Measurements from ENCODE around the gene FHOD3.
A peak's percentile ranks its signal among the peaks of the same experiment; 100 is the strongest.

Gene FHOD3

DNA sequence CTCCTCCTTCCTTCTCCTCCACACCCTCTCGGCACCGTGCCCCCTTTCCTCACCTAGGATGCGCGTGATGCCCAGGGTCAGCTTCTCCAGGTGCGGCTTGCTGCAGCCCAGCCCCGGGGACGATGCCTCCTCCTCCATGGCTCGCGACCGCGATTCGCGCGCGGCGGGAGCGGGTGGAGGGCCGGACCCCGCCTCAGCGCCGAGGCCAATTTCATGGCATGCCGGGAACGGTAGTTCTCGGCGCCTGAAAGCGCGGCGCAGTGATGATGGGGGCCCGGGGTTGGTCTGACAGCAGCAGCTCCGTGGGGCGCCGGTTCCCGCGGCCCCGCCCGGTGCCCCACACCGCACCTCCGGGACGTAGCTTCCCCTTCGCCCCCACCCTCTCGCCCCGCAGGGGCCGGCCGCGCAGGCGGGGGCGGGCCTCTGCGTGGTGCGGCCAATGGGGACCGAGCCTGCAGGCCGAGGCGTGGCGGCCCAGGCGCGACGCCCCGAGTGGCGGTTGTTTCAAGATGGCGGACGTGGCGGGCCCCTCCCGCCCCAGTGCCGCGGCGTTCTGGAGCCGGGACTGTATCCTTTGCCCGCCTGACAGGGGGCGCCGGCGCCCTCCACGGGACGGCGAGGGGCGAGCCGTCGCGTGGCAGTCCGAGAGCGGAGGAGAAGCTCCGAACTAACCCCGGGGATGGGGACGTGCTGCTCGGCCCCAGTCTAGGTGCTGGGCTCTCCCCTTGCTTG lies 531.3 kb downstream of the FHOD3 start, which contains the start of the genes KIAA1328 and TPGS2:
TSS of gene KIAA1328 (plus strand) at position 498 of the 732 bp plus-strand sequence. CDS start at position 510, 12 bp downstream.
TSS of gene TPGS2 (minus strand) at position 373 of the 732 bp plus-strand sequence. CDS start at position 138, 235 bp downstream.
- Mint-ChIP-seq H3K9me3 (ENCODE audit: low read depth) (no peaks in the 10 kb centered on the region), H3K27ac (peak within 1 kb of the TSS; percentile 94), H3K4me3 (peak within 1 kb of the TSS; percentile 91), H3K4me1 (ENCODE audit: low read depth) (peaks cover 48% of the 10 kb centered on the region), H3K36me3 (peaks cover 4% of the 10 kb centered on the region), H3K27me3 (no peaks in the 10 kb centered on the region)
